ENCODE data around the gene PCGF6.

The PCGF6 gene

DNA sequence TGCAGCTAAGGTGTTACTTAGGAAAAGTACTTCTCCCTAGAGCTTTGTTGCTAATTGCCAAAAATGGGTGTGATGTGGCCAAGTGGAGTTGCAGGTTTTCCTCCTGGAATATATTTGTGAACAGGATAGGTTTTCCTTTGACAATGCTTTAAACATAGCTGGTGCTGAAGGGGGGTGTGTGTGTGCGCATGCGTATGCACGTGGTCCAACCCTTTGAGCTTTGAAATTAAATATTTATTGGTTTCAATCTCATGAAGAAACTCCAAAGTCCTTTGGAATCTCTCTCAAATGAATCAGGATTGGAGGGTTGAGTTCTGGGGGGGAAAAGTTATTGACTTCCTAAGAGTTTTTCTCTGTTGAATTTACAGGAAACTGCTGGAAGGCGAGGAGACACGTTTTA, 62.9 kb downstream of the PCGF6 start:
- H3K36me3 ChIP-seq (ENCODE audit: control insufficient read depth in 2 of 2, insufficient read depth in 1 of 2, low read length in 2 of 2) = peaks cover 0 to 3% of the 10 kb centered on the region in 2 experiments; a peak in 1 of 3 replicates
- no peaks in the 10 kb centered on the region for H3K9me3 ChIP-seq (ENCODE audit: control insufficient read depth, insufficient read depth, low read depth, low read length)
- no peaks in the 10 kb centered on the region for H3K4me1 ChIP-seq (ENCODE audit: control insufficient read depth, insufficient read depth, low read length)
- ChIA-PET CTCF (no interaction called here), POLR2A (no interaction called here)
- no peak overlapping the region for H3K27ac ChIP-seq (ENCODE audit: extremely low read depth, low read depth, low read length)
- H3K4me3 ChIP-seq (ENCODE audit: low read depth, low read length) = no peak overlapping the region
- TF ChIP-seq ZNF132 (tag by site-specific recombination; IDR thresholded peaks at IDR 0.05; ENCODE audit: borderline replicate concordance) (no peak), ZNF311 (tag by site-specific recombination; IDR thresholded peaks at IDR 0.05; ENCODE audit: borderline replicate concordance) (no peak), ZIC2 (tag by site-specific recombination; IDR thresholded peaks at IDR 0.05) (no peak), ZNF777 (tag by site-specific recombination; IDR thresholded peaks at IDR 0.05; ENCODE audit: borderline replicate concordance) (no peak), ZNF629 (tag by site-specific recombination; IDR thresholded peaks at IDR 0.05) (no peak), HOXA7 (CRISPR knock-in tag; IDR thresholded peaks at IDR 0.05; ENCODE audit: borderline replicate concordance) (no peak), ZNF184 (tag by site-specific recombination; IDR thresholded peaks at IDR 0.05) (no peak), SCRT1 (tag by site-specific recombination; IDR thresholded peaks at IDR 0.05; ENCODE audit: borderline replicate concordance) (no peak), ZBTB8A (tag by site-specific recombination; IDR thresholded peaks at IDR 0.05) (no peak), SP2 (tag by site-specific recombination; IDR thresholded peaks at IDR 0.05) (no peak), ZNF626 (tag by site-specific recombination; IDR thresholded peaks at IDR 0.05) (no peak), ZNF26 (tag by site-specific recombination; IDR thresholded peaks at IDR 0.05) (no peak), GLIS2 (tag by site-specific recombination; IDR thresholded peaks at IDR 0.05) (no peak), ZSCAN23 (tag by site-specific recombination; IDR thresholded peaks at IDR 0.05) (no peak), SALL2 (tag by site-specific recombination; IDR thresholded peaks at IDR 0.05; ENCODE audit: borderline replicate concordance) (no peak), ZNF610 (tag by site-specific recombination; IDR thresholded peaks at IDR 0.05; ENCODE audit: borderline replicate concordance) (no peak), ZNF214 (tag by site-specific recombination; IDR thresholded peaks at IDR 0.05; ENCODE audit: borderline replicate concordance) (no peak), REST (tag by site-specific recombination; IDR thresholded peaks at IDR 0.05) (no peak)
- TF ChIP-seq, protein P1, sequence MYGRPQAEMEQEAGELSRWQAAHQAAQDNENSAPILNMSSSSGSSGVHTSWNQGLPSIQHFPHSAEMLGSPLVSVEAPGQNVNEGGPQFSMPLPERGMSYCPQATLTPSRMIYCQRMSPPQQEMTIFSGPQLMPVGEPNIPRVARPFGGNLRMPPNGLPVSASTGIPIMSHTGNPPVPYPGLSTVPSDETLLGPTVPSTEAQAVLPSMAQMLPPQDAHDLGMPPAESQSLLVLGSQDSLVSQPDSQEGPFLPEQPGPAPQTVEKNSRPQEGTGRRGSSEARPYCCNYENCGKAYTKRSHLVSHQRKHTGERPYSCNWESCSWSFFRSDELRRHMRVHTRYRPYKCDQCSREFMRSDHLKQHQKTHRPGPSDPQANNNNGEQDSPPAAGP (tag by site-specific recombination; IDR thresholded peaks at IDR 0.05) = no peak
- TF ChIP-seq, protein P2, sequence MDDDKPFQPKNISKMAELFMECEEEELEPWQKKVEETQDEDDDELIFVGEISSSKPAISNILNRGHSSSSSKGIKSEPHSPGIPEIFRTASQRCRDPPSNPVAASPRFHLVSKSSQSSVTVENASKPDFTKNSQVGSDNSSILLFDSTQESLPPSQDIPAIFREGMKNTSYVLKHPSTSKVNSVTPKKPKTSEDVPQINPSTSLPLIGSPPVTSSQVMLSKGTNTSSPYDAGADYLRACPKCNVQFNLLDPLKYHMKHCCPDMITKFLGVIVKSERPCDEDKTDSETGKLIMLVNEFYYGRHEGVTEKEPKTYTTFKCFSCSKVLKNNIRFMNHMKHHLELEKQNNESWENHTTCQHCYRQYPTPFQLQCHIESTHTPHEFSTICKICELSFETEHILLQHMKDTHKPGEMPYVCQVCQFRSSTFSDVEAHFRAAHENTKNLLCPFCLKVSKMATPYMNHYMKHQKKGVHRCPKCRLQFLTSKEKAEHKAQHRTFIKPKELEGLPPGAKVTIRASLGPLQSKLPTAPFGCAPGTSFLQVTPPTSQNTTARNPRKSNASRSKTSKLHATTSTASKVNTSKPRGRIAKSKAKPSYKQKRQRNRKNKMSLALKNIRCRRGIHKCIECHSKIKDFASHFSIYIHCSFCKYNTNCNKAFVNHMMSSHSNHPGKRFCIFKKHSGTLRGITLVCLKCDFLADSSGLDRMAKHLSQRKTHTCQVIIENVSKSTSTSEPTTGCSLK (tag by site-specific recombination; IDR thresholded peaks at IDR 0.05) = no peak
